HG02981 (cell line): ENCODE data around the gene VKORC1L1.
"Not testable (repeated sequence)": the region's sequence is repeated elsewhere in the genome, so short reads cannot be mapped to it uniquely, and the experiment has no call there.

ENCODE experiments used
- ATAC-seq: cut with Tn5 transposase; IDR thresholded peaks from one replicate; pipeline ENCODE4 v1.9.1; 2021; ENCODE audit warnings: mild to moderate bottlenecking, moderate library complexity; ENCODE audit not compliant: unreplicated experiment

The VKORC1L1 gene

DNA sequence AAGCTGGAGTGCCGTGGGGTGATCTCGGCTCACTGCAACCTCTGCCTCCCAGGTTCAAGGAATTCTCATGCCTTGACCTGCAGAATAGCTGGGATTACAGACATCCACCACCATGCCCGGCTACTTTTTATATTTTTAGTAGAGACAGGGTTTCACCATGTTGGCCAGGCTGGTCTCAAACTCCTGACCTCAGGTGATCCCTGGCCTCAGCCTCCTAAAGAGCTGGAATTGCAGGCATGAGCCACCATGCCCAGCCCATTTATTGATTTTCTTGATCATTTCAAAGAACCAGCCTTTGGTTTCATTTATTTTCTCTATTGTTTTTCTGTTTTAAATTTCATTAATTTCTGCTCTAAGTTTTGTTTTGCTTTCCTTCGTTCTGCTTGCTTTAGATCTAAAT, 58.8 kb downstream of the VKORC1L1 start:
- ATAC-seq: no peak

DNA sequence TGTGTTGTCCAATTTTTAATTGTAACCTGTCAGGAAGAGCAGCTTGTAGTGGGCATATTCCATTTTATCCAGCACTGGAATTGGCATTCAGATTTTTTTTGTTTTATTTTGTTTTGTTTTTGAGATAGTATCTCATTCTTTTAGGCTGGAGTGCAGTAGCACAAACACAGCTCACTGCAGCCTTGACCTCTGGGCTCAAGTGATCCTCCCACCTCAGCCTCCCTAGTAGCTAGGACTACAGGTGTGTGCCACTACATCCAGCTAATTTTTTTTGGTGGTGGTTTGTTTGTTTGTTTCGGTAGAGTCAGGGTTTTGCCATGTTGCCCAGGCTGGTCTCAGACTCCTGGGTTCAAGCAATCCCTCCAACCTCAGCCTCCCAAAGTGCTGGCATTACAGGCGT, 64.4 kb downstream of the VKORC1L1 start:
- ATAC-seq: no peak

DNA sequence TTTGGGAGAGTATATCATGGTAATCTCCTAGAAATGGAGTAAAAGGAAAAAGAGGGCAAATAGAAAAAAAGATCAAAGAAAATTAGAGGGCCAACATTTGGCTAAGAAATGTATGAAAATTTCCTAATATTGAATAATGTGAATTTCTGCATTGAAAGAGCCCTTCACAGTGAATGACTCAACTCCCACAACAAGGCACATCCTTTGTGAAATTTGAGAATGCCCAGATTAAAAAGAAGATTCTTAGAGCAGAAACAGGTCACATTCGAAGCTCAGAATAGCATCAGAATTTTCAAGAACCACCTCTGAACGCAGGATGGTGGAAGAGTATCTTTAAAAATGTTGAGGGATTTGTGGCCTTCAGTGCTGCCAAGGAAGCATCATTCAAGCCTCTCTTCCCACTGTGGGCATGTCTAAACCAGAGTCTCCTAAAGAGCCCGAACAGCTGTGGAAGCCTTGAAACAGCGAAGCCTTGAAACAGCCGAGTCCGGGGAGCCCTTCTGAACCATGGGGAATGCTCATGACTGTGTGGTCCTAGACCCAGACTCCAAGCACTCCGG, 65.5 kb downstream of the VKORC1L1 start:
- no peak for ATAC-seq

DNA sequence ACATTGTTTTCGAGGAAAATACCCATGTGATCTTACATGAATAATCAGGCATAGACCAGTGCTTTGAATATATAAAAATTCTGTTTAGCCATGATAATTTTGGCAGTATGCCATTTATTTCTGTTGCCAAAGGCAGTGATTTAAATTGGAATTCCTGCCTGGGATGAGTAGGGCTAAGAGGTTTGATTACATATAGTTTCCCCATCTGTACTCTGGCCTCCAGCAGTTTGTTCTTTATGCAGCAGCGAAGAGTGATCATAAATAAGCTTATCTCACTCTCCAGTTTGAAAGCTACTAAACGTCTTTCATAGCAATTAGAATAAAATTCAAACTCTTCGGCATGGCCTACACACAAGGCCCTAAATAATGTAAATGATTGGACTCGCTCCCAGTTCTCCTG, 72.9 kb downstream of the VKORC1L1 start:
- ATAC-seq: not testable (repeated sequence)

DNA sequence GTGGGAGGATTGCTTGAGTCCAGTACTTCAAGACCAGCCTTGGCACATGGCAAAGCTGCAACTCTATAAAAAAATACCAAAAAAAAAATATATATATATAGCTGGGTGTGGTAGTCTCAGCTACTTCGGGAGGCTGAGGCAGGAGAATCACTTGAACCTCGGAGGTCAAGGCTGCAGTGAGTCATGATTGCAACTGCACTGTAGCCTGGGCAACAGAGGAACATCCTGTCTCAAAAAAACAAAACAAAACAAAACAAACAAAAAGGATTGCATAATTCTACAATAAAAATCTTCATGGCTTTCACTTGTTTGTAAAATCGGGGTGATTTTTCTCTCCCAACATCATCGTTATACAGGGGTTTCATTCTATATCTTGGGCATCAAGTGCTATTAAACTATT, 74.0 kb downstream of the VKORC1L1 start:
- ATAC-seq: no peak

DNA sequence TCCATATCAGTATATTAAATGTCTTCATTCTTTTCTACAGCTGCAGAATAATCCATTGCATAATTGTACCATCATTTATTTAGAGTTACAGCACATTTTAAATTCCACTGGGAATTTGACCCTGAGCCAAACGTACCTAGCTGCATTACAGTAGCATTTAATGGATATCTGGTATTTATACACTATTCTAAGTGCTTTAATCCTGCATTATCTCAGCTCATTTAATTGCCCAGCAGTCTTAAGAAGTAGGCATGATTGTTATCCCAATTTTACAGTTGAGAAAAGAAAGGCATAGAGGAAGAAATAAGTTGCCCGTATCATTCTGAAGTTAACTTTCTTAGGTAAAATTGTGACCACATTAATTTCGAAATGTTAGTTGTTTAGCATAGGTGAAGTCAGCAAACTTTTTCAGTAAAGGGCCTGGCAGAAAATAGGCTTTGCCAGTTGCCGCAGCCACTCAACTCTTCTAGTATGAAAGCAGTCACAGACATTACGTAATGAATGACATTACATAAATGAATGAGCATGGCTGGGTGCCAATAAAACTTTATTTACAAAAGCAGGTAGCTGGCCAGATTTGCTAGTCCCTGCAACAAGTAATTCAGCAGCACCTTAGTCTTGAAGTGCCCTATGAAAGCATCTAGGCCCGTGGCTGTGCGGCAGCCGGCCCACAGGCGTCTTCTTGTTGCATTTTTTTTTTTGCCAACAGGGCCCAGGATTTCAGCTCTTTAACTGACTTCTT, 79.1 kb downstream of the VKORC1L1 start:
- no peak for ATAC-seq

DNA sequence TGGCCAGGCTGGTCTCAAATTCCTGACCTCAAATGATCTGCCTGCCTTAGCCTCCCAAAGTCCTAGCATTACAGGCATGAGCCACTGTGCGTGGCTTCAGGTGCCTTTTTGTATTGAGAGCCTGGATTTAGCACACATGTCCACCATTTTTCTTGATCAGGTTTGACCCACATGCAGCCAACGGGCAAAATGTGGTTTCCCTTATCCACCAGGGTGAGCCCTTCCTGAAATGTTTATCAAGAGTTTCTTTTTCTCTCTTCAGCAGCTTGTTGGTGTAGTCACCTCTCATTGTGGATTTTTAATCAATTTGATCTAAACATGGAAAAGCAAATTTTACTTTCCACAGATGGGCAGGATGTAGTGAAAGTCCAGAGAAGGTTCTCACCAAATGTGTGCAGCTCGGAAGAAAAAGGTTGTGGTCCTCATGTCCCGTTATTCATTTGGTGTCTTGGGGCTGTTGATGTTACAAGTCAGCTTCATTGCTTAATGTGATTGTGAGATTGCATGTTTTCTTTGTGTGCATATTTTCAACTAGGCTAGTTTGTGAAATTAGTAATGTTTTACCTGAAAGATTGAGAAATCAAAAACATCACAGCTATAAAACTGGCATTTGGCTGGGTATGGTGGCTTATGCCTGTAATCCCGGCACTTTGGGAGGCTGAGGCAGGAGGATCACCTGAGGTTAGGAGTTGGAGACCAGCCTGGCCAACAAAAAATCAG, 80.3 kb downstream of the VKORC1L1 start:
- ATAC-seq: no peak

DNA sequence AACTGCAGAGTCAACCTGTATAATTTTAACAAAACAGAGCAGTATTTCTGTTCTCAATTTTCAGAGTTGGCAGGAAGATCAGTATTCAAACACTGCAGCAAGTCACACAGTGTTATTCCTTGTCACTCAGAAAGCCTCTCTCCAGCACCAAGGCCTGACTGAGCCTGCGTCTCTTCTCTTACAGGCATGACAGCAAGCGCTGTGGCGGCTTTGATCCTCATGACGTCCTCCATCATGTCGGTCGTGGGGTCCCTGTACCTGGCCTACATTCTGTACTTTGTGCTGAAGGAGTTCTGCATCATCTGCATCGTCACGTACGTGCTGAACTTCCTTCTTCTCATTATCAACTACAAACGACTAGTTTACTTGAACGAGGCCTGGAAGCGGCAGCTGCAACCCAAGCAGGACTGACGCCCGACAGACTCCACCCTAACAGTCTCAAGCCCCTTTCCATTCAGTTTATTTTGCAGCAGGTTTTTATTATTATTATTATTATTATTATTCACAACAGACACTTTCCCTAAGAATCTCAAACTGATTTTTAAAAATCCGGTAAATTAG, 81.1 kb downstream of the VKORC1L1 start:
- no peak for ATAC-seq

DNA sequence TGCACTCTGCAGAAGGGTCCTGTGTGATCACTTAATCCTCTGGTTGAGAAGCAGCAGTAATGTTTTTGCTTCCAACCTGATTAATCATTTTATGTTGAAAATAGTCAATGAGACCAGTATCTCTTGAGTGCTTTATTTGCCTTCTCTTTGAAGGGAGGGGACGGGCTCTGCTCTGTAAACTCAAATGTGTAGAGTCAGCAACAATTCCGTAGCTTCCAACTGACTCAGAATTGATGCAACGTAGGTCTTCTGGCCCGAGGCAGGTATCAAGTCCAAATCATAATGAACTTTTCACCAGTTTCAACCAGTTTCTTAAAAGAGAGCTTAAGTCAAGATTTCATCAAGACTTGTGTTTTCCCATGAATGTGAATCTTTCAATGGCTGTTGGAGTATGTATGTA, 82.8 kb downstream of the VKORC1L1 start:
- no peak for ATAC-seq

DNA sequence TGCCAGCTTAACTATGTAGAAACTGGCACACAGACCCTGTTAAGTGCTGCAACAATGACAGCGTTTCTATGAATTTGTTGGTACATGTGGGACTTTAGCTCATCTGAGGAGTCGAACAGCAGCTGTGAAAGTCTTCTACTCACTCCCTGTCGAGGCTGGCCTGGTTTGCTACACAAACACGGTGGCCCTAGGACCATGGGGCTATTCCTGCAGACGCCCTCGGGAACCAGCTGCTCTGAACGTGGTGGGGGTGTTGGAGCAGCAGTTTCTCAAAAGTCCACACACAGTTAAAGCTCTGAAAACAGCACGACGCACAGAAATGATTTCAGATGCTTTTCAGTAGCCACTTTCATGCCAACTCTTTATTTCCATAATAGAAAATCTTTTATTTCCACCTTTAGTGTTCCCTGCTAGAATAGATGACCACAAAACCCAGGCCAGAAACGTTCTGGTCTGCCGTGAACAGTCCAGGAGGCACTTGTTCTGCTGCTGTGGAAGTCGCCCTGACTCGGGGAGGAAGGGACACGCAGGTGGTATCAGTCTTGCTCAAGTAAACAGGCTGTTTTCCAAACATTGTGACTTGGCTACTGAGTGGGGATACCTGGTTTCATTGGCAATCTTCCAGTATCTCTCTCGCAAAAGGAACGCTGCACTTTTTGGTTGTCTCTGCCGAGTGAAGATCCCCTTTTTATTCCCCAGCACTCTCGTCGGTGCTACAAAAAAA, 87.6 kb downstream of the VKORC1L1 start:
- ATAC-seq: no peak

DNA sequence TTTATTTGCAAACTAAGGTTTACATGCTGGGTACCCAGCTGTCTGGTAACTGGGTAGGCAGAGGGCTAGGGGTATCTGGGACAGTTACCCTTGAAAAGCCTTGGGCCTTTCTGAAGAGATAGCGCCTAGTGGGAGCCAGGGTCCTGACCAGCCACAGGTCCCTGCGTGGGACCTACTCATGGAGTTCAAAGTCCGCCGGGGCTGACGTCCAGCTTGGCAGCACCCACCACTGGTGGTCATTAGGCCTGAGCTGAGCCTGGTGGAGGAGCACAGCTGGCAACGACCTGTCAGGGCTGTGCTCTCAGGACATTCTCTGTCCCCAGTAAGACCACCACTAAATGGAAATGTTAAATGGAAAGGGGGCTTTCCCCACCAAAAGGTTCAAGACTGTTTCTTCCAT, 89.2 kb downstream of the VKORC1L1 start:
- ATAC-seq: no peak

DNA sequence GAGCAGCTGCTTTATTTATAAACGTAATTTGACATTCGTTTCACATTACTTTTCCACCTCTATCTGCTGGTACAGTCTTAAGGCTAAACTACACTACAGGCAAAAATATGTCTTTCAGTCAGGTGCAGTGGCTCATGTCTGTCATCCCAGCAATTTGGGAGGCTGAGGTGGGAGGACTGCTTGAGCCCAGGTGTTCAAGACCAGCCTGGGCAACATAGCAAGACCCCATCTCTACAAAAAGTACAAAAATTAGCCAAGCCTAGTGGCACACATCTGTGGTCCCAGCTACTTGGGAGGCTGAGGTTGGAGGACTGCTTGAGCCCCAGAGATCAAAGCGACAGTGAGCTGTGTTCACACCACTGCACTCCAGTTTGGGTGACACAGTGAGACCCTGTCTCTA, 91.8 kb downstream of the VKORC1L1 start:
- not testable (repeated sequence) for ATAC-seq

DNA sequence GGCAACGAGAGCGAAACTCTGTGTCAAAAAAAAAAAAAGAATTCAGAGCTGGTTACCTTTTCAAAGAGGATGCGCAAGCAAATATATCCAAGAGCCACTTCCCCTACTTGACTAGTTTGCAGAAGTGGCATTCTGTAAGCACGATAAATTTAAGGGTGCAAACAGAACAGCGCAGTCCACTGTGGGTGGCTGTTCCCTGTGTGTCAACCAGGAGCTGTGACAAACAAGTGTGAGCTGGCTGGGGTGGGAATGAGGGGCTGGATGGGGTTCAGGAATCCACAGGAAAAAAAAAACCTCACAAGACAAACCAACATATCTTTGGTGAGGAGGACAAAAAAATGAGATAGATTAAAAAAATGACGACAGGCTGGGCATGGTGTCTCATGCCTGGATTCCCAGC, 93.3 kb downstream of the VKORC1L1 start:
- ATAC-seq: no peak

DNA sequence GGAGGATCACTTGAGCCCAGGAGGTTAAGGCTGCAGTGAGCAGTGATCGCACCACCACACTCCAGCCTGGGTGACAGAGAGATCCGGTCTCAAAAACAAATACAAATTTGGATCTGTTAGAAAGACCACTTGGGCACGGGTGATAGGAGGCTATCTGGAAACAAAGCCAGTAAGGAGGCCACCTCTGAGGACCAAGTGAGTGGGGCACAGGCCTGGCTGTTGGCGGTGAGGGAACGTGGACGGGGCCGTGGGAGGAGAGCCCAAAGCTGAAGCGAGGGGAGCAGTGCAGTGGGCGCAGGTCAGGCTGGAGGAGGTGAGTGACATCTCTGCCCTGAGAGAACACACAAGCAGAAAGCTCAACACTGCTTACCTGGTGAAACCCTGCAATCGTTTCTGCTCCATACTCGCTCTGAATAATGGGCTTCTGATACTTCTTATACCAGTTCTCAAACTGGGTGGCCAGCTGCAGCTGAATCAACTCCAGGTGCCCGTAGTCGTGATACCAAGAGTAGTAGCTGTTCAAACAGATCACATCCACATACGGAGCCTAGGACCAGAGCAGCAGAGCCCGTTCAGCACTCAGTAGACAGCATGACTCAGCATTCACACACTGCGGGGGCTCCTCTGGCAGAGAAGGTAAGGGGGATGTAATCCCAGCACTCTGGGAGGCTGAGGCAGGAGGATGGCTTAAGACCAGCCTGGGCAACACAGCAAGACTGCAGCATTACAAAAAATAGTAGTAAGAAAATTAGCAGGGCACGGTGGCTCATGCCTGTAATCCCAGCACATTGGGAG, 94.7 kb downstream of the VKORC1L1 start:
- ATAC-seq: no peak

DNA sequence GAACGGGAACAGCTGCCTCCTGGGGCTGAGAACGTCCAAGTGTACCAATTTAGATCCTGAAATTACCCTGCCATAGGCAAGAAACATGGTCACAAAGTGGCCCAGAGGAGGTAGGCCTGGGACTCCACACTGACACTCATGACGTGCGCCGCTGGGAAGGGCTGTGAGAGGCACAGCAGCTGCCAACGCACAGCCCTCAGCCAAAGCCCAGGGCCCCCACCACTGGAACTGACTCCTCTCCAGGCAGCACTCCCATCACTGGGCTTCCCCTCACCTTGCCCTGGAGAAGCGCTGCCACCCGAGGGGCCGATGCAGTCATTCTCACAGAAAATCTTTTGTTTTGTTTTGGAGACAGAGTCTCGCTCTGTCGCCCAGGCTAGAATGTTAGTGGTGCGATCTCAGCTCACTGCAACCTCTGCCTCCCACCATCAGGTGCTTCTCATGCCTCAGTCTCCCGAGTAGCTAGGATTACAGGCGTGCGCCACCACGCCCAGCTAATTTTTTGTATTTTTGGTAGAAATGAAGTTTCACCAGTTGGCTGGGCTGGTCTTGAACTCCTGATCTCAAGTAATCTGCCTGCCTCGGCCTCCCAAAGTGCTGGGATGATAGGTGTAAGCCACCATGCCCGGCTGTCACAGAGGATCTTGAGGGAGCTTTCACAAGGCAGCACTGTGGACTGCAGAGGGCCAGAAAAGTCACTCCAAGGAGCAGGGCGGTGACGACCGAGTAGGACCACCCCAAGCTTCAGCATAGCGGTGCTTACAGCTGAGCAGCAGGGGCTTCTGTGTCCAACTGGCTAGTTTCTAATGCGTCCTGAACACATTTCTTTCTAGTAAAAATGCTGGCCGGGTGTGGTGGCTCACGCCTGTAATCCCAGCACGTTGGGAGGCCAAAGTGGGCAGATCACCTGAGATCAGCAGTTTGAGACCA, 95.6 kb downstream of the VKORC1L1 start:
- no peak for ATAC-seq

DNA sequence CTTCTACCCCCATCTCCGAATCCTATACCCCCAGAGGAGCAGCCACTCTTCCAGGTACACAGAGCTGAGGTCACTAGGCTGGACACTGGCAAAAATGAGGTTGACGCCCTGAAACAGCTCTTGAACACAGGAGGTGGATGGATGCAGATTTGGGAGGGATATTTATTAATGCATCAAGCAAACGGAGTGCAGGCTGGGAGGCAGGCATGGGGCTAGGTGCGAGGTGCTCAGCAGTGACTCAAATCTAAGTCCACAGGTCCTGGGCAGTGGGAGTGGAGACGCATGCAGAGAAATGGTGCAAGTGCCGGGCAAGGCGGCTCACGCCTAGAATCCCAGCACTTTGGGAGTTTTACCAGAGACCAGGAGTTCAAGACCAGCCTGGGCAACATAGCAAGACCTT, 98.1 kb downstream of the VKORC1L1 start:
- ATAC-seq: no peak

DNA sequence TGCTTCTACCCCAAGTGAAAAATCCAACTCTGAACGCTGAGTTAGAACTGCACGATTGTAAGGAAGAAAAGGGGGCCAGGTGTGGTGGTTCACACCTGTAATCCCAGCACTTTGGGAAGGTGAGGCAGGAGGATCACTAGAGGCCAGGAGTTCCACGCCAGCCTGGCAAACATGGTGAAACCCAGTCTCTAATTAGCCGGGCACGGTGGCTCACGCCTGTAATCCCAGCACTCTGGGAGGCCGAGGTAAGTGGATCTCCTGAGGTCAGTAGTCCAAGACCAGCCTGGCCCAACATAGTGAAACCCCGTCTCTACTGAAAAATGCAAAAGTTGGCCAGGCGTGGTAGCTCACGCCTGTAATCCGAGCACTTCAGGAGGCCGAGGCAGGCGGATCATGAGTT, 100.1 kb downstream of the VKORC1L1 start:
- no peak for ATAC-seq

DNA sequence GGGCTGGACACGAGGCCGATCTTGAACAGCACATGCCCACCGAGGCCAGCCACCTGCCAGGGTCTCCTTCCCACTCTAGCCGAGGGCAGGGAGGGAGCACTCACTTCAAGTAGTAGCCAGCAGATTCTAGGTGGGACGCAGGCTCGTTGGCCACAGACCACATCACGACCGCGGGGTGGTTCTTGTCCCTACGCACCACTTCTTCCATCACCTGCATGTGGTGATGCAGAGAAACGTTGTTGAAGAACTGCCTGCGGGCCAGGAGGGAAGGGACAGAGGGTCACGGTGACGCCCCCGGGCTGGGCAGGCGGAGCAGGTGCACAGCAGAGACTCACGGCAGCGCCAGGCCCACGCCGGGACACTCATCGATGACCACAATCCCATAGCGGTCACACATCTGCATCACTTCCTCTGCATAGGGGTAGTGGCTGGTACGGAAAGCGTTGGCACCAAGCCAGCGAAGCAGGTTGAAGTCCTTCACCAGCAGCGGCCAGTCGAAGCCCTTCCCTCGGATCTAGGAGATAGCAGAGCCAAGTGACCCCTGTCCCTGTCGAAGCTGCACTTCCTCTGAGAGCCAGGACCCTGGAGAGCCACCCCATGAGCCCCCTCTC, 101.4 kb downstream of the VKORC1L1 start:
- ATAC-seq: no peak

DNA sequence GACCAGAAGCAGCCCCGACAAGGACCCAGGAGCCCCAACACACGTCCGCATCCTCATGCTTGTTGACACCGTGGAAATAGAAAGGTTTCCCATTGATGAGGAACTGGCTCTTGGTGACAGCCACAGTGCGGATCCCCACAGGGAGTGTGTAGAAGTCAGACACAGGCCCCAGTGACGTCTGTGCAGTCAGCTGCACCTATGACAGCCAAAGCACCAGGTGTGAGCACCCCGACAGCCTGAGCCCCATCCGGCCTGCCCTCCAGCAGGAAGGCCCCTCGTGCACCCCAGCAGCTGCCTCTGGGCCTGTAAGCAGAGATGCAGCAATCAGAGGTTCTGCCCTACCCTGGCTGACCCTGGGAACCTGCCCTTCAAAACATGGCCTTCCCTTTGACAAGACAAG, 102.0 kb downstream of the VKORC1L1 start:
- ATAC-seq: no peak
